Hepatocyte (in vitro differentiated cells): ENCODE data around the gene LHFPL3.

Experiments used
- CTCF ChIP-seq: fragments of 200-600 bp; sonication (generic); IDR thresholded peaks from 2 replicates; pipeline ENCODE4 v1.5.1; 2016; ENCODE audit warnings: antibody characterized with exemption, mild to moderate bottlenecking; ENCODE audit not compliant: poor library complexity
- EZH2 ChIP-seq: fragments of 200-600 bp; sonication (generic); IDR thresholded peaks from 2 replicates; pipeline ENCODE4 v1.6.1; 2016; ENCODE audit warnings: antibody characterized with exemption, mild to moderate bottlenecking, borderline replicate concordance
- EZH2phosphoT487 ChIP-seq: fragments of 200-600 bp; sonication (generic); IDR thresholded peaks from one replicate; pipeline ENCODE4 v1.6.1; 2018; ENCODE audit warnings: antibody characterized with exemption, mild to moderate bottlenecking, low read depth, moderate library complexity; ENCODE audit not compliant: unreplicated experiment, severe bottlenecking

- TF ChIP-seq EZH2phosphoT487 (no peak), EZH2 (no peak), CTCF (no peak)
These were observed 465.8 kb downstream of the LHFPL3 start for GRCh38 chr7:104794154-104794553.
